Amniotic stem cell (primary cell): ENCODE data around the gene DDX47.
"Not testable (repeated sequence)": the region's sequence is repeated elsewhere in the genome, so short reads cannot be mapped to it uniquely, and the experiment has no call there.

Source experiments
- DNase-seq: peaks from one replicate; lab custom pipeline; 2025; lab: John Stamatoyannopoulos, UW

Gene DDX47

GRCh38 chr12:12872934-12873275 is 59.8 kb downstream of the DDX47 start:
- no peak for DNase-seq

- DNase-seq = no peak
These were observed 60.9 kb downstream of the DDX47 start for GRCh38 chr12:12874029-12874428.

GRCh38 chr12:12875301-12875700 is 62.2 kb downstream of the DDX47 start:
- DNase-seq = not testable (repeated sequence)

GRCh38 chr12:12877153-12877768 is 64.1 kb downstream of the DDX47 start:
- DNase-seq = no peak

- no peak for DNase-seq
These were observed 64.8 kb downstream of the DDX47 start for GRCh38 chr12:12877781-12878455.
